ENCODE measurements around the gene MATR3. TPM values are rescaled to one million over a fixed set of nuclear protein-coding genes. Genes with fewer than 3 reads are reported as not detected.

The MATR3 gene
- total RNA-seq, 4 donors from 2014 or later = 103 to 185 (median 147) TPM

DNA sequence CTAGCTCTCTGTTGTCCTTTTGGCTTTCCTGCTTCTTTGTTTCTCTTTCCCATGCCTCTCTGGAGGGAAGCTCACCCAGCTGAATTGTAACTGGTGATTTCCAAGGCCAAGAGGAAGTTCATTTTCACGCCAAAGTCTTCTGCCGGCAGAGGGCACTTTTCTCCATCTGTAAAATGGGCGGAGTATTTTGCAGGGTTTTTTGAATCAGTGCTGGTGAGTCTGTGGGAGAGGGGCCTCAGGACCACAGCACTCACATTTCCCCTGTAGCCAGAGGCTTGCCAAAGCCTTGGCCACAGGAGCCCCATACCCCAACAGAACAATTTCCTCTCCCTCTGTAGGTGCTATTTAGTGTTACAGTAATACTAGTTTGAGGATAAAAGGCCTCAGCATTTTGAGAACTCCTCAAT, 42.3 kb upstream of the MATR3 start:
- no peaks in the 10 kb centered on the region for H3K27me3 ChIP-seq
- intact Hi-C loops (cut with DNase I) = no loop called here
- no peak for DNase-seq
- WGBS, 2 donors = 33 to 55% methylated on average over 3 of the region's 3 CpGs
- no peaks in the 10 kb centered on the region for H3K36me3 ChIP-seq
- H3K27ac ChIP-seq = no peak overlapping the region
- H3K9me3 ChIP-seq = no peaks in the 10 kb centered on the region
- no peak overlapping the region for H3K4me3 ChIP-seq
- TF ChIP-seq, protein P1, sequence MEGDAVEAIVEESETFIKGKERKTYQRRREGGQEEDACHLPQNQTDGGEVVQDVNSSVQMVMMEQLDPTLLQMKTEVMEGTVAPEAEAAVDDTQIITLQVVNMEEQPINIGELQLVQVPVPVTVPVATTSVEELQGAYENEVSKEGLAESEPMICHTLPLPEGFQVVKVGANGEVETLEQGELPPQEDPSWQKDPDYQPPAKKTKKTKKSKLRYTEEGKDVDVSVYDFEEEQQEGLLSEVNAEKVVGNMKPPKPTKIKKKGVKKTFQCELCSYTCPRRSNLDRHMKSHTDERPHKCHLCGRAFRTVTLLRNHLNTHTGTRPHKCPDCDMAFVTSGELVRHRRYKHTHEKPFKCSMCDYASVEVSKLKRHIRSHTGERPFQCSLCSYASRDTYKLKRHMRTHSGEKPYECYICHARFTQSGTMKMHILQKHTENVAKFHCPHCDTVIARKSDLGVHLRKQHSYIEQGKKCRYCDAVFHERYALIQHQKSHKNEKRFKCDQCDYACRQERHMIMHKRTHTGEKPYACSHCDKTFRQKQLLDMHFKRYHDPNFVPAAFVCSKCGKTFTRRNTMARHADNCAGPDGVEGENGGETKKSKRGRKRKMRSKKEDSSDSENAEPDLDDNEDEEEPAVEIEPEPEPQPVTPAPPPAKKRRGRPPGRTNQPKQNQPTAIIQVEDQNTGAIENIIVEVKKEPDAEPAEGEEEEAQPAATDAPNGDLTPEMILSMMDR (IDR thresholded peaks at IDR 0.05) = peak in 4 of 6 experiments; percentile 10 to 41 (median 30)
- no peak for TF ChIP-seq POLR2A (IDR thresholded peaks at IDR 0.05)
- peaks cover 0 to 4% (median 0%) of the 10 kb centered on the region in 3 donors for H3K4me1 ChIP-seq

GRCh38 chr5:139251695-139252288, 41.7 kb upstream of the MATR3 start:
- no peaks in the 10 kb centered on the region for H3K9me3 ChIP-seq
- H3K27me3 ChIP-seq = no peaks in the 10 kb centered on the region
- no peak for DNase-seq
- H3K27ac ChIP-seq = no peak overlapping the region
- no peak overlapping the region for H3K4me3 ChIP-seq
- H3K36me3 ChIP-seq = no peaks in the 10 kb centered on the region
- 59 to 81% methylated on average over 4 of the region's 4 CpGs for WGBS, 2 donors
- TF ChIP-seq, protein P1 (IDR thresholded peaks at IDR 0.05) = no peak
- TF ChIP-seq POLR2A (IDR thresholded peaks at IDR 0.05) = no peak
- peaks cover 0 to 4% (median 0%) of the 10 kb centered on the region in 3 donors for H3K4me1 ChIP-seq
- intact Hi-C loops (cut with DNase I) = no loop called here

DNA sequence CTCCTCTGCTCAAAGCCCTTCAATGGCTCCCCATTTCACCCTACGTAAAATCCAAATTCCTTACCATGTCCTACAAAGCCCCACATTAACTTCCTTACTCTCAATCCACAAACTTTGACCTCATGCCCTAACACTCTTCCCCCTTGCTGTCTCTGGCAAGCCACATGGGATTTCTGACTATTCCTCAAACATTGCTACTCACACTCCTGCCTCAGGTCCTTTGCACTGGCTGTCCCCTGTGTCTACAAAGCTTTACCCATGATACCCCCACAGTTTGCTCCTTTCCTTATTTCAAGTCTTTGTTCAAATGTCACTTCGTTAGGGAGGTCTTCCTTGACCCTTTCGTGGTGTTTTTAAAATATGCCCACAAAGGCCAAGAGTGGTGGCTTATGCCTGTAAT, 40.4 kb upstream of the MATR3 start:
- 87 to 89% methylated on average over 3 of the region's 3 CpGs for WGBS, 2 donors
- H3K4me1 ChIP-seq = peaks cover 0 to 4% (median 0%) of the 10 kb centered on the region in 3 donors
- intact Hi-C loops (cut with DNase I) = no loop called here
- no peak overlapping the region for H3K27ac ChIP-seq
- TF ChIP-seq POLR2A (IDR thresholded peaks at IDR 0.05) = no peak
- TF ChIP-seq, protein P1 (IDR thresholded peaks at IDR 0.05) = no peak
- no peak for DNase-seq
- no peaks in the 10 kb centered on the region for H3K27me3 ChIP-seq
- no peaks in the 10 kb centered on the region for H3K36me3 ChIP-seq
- H3K9me3 ChIP-seq = no peaks in the 10 kb centered on the region
- H3K4me3 ChIP-seq = no peak overlapping the region

- H3K27me3 ChIP-seq = no peaks in the 10 kb centered on the region
- intact Hi-C loops (cut with DNase I) = no loop called here
- no peak for DNase-seq
- TF ChIP-seq, protein P1 (IDR thresholded peaks at IDR 0.05) = no peak
- no peak for TF ChIP-seq POLR2A (IDR thresholded peaks at IDR 0.05)
- WGBS, 2 donors = 88 to 91% methylated on average over 5 of the region's 5 CpGs
- no peaks in the 10 kb centered on the region for H3K36me3 ChIP-seq
- H3K27ac ChIP-seq = no peak overlapping the region
- peaks cover 0 to under 1% (median 0%) of the 10 kb centered on the region in 3 donors for H3K4me1 ChIP-seq
- H3K4me3 ChIP-seq = no peak overlapping the region
- H3K9me3 ChIP-seq = no peaks in the 10 kb centered on the region
Observed at GRCh38 chr5:139256820-139257219, 36.7 kb upstream of the MATR3 start.

DNA sequence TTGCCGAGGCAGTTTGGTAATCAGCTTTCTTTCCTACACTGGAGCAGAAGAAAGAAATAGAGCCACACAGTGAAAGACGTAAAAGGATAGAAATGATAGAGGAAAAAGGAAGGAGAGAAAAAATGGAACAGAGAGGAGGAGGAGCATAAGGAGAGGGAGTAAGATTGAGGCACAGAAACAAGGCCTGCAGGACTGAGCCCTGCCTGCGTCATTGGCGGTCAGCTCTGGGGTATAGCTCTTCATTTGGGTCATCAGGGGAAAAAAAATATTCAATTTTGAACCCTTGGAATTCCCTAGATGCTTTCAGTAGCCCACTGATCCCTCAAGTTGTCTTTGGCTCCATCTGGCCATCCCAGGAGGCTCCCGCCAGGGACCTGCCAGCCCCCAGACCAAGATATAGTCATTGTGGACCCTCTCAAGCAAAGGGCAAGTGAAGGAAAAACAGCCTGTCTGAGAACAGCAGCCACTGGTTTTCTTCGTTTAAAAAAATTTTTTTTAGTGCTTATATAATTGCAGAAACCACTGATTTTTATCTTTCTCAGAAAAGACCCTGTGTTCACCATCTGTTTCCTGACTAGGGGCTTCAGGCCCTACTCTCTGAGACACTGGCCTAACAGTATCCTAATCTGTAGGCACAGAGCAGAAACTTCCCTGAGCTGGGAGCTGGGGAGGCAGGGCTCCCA, 31.3 kb upstream of the MATR3 start:
- no peak for DNase-seq
- Histone ChIP-seq H3K27ac (no peak overlapping the region), H3K27me3 (no peaks in the 10 kb centered on the region), H3K36me3 (no peaks in the 10 kb centered on the region), H3K4me3 (no peak overlapping the region), H3K9me3 (no peaks in the 10 kb centered on the region), H3K4me1 (peaks cover 0 to 9% (median 5%) of the 10 kb centered on the region in 3 donors)
- TF ChIP-seq POLR2A (IDR thresholded peaks at IDR 0.05) = no peak
- TF ChIP-seq, protein P1 (IDR thresholded peaks at IDR 0.05) = no peak
- intact Hi-C loops (cut with DNase I) = loop anchor here (10.0 kb wide), 1 partner anchor 617 kb away; no protein-coding TSS in a partner anchor
- 47 to 59% methylated on average over 6 of the region's 6 CpGs for WGBS, 2 donors
